Caki2 (cell line): ENCODE data around the gene EPHB2. TPM values are rescaled to one million over a fixed set of nuclear protein-coding genes. Genes with fewer than 3 reads are reported as not detected.

Experiments used
- DNase-seq: peaks from one replicate; pipeline ENCODE4 v3.0.0-alpha.2; 2015; ENCODE audit warnings: low read depth
- in situ Hi-C: cut with HindIII; loops from 2 replicates; pipeline ENCODE4 v1.10.0; 2016; ENCODE audit warnings: low sequenced_read_pairs, low pct_unique_long_range_greater_than_20kb, mixed read lengths
- total RNA-seq: library from RNA; depleted of rRNA; stranded (reverse); fragments of >200 nt; shearing (Covaris generic); gene quantifications from 2 replicates; pipeline ENCODE4 v1.2.3, GENCODE V29; 2014; ENCODE audit warnings: low replicate concordance; rRNA removed

The EPHB2 gene
- total RNA-seq, 1 experiment from 2014 or later = 14.5 TPM

- in situ Hi-C loops = no loop called here
- DNase-seq = no peak
Measured at GRCh38 chr1:22953740-22954141, 243.1 kb downstream of the EPHB2 start.

GRCh38 chr1:22955146-22955545, 244.5 kb downstream of the EPHB2 start:
- in situ Hi-C loops = no loop called here
- DNase-seq = no peak

DNA sequence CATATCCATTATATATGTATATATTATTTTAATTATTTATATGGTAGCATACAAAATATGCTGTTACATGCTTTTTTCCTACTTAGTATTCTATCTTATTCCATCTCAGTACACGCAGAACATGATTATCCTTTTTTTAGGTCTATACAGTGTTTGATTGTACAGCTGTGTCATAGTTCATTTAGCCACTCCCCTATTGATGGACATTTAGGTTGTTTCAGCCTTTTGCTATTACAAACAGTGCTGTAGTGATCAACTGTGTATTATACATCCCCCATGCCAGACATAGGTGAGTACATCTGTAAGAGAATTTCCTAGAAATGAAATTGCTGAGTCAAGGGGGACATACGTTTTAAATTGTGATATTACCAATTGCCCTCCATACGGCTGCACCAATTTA, 246.4 kb downstream of the EPHB2 start:
- no peak for DNase-seq
- in situ Hi-C loops = no loop called here

DNA sequence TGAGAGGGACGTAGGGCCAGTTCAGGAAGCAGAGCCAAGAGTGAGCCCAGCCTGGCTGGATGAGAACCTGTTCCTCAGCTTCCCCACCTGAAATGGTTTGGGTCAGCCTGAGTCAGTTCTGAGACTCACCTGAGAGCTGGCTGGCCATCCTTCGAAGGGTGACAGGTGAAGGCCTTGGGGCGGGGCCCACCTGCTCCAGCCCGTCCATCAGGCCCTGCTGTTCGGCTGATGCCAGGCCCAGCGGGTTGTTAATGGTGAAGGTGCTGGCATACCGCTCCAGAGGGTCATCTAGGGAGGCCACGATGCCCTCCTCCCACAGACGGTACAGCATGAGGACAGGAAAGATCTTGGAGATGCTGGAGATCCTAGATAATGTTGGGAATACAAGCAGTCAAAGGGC, 247.9 kb downstream of the EPHB2 start:
- no peak for DNase-seq
- in situ Hi-C loops = no loop called here

GRCh38 chr1:22959545-22960360, 249.1 kb downstream of the EPHB2 start:
- in situ Hi-C loops = no loop called here
- DNase-seq = no peak

GRCh38 chr1:22962558-22962957, 251.9 kb downstream of the EPHB2 start:
- no peak for DNase-seq
- in situ Hi-C loops = no loop called here

DNA sequence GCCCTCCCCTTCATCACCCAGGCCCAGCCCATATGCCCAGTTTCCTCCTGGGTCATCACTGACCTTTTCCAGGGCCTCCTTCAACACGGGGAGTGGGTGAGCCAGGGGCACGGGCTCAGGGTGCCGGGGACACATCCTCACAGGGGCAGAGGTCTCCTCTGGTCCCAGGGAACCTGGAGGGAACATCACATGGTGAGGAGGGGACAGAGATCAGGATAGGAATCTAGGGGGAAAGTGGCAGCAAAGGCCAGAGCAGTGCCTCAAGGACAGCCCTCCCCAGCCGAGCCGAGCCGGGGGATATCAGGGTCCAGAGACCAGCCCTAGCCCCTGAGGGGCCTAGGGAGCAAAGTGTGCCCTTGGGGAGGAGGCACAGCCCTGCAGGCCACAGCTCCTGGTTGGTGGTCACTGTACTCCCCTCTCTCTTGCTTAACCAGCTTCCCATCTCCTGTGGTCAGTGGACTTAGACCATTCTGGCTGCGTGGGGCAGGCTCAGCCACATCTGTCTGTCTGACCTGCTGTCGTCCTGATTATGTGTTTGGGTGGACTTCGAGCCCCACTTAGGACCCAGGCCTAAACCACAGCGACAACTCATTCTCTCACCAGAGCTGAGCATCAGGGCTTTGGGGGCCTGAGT, 252.5 kb downstream of the EPHB2 start:
- DNase-seq = no peak
- in situ Hi-C loops = no loop called here

DNA sequence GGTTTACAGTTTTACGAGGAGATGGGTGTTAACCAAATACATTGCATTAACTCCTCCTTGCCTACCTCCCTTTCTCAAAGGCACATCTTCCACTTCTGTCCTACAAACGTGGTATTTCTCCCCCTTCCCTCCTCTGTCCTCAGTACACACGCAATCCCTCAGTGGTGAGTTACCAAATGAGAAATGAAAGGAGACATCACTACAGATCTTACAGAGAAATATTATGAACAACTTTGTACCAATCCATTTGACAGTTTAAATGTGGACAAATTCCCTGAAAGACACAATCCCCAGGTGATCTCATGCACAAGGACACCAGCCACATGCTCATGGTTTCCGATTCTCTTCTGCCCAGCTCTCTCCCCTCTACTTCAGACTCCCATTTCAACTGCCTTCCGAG, 255.7 kb downstream of the EPHB2 start:
- in situ Hi-C loops = no loop called here
- no peak for DNase-seq

GRCh38 chr1:22967833-22968232, 257.2 kb downstream of the EPHB2 start:
- in situ Hi-C loops = no loop called here
- DNase-seq = no peak

- in situ Hi-C loops = no loop called here
Measured at GRCh38 chr1:22969304-22969709, 258.7 kb downstream of the EPHB2 start.

DNA sequence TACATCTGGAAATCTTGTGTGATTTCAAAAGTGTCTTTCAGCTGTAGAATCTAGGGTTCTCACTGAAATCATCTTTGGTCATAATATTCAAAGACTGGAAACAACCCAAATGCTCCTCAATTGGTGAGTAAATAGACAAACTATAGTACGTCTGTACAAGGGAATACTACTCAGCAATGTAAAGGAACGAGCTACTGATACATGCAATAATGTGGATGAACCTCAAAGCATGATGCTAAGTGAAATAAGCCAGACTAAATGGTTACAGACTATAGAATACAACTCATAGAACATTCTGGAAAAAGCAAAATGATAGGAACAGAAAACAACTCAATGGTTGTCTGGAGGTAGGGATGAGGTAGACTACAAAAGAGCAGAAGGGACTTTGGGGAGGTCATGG, 259.5 kb downstream of the EPHB2 start:
- in situ Hi-C loops = no loop called here
- DNase-seq = no peak

More at GRCh38 chr1:22969304-22969709, 258.7 kb downstream of the EPHB2 start:
- DNase-seq = no peak

Other genes with a start within 250 kb of the EPHB2 start
- gene EPHA8, start 147.3 kb upstream of the EPHB2 start, total RNA-seq = not detected in 2 replicates
- not detected in 2 replicates for gene C1QA, start 74.2 kb upstream of the EPHB2 start, total RNA-seq
- not detected in 2 replicates for gene C1QC, start 67.2 kb upstream of the EPHB2 start, total RNA-seq
- gene C1QB, start 57.6 kb upstream of the EPHB2 start, total RNA-seq = not detected in 2 replicates